ENCODE measurements around the gene ZNF804A. TPM values are rescaled to one million over a fixed set of nuclear protein-coding genes. Genes with fewer than 3 reads are reported as not detected.

ZNF804A gene
- polyA plus RNA-seq, 3 donors: 1.8 to 2.0 (median 2.0) TPM

GRCh38 chr2:184602734-184603133 is 4.4 kb downstream of the ZNF804A start:
- no peak for DNase-seq (ENCODE audit: low read depth in 3 of 3, low spot score in 2 of 3)

GRCh38 chr2:184610891-184611290 is 12.6 kb downstream of the ZNF804A start:
- DNase-seq (ENCODE audit: low read depth in 3 of 3, low spot score in 2 of 3): no peak

GRCh38 chr2:184611361-184612085 is 13.2 kb downstream of the ZNF804A start:
- DNase-seq (ENCODE audit: low read depth in 3 of 3, low spot score in 2 of 3): no peak

DNA sequence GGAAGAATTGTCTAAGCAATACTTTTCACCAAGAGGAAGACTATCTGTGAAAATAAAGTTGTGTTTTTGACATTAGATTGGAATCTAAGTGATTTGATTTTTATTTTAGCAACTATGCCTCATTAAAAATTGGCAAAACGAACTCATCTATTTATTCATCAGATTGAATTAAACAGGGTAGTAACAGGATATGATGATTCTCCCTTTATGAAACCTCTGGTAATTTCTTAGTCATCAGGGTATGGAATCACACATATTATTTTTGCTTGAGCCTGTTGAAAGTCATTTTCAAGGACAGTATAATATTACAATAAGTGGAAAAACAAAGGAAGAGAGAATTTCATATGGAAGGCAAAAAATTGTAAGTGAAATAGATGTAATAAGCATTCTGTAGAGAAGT is 22.0 kb downstream of the ZNF804A start:
- no peak for DNase-seq (ENCODE audit: low read depth in 3 of 3, low spot score in 2 of 3)

DNA sequence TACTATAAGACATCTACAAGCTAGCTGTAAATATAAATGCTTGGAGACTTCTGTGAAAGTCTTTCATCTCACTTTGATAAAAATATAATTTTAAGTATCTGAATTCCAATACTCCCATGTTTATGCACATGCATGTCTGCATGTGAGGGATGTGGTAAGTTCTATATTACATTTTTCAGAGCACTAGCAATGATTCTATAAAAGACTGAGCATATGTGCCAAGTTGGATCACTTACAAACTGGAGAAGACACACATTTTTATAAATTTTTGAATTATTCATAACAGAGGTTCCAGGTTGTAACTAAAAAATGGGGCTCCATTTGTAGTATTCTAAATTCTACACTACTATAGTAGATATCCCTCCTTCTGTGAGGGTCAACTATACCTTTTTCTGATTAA is 26.0 kb downstream of the ZNF804A start:
- DNase-seq (ENCODE audit: low read depth in 3 of 3, low spot score in 2 of 3): no peak

DNA sequence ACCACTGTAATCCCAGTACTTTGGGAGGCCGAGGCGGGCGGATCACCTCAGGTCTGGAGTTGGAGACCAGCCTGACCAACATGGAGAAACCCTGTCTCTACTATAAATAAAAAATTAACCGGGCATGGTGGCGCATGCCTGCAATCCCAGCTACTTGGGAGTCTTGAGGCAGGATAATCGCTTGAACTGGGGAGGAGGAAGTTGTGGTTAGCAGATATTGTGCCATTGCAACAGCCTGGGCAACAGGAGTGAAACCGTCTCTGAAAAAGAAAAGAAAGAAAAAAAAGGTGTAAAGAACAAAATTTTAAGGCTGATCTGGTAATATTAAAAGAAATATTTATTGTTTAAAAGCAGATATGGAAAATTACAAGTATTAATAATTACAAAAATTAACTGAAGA is 29.7 kb downstream of the ZNF804A start:
- DNase-seq (ENCODE audit: low read depth in 3 of 3, low spot score in 2 of 3): no peak

GRCh38 chr2:184633726-184634125 is 35.4 kb downstream of the ZNF804A start:
- DNase-seq (ENCODE audit: low read depth in 3 of 3, low spot score in 2 of 3): no peak

GRCh38 chr2:184637781-184638180 is 39.5 kb downstream of the ZNF804A start:
- DNase-seq (ENCODE audit: low read depth in 3 of 3, low spot score in 2 of 3): no peak

DNA sequence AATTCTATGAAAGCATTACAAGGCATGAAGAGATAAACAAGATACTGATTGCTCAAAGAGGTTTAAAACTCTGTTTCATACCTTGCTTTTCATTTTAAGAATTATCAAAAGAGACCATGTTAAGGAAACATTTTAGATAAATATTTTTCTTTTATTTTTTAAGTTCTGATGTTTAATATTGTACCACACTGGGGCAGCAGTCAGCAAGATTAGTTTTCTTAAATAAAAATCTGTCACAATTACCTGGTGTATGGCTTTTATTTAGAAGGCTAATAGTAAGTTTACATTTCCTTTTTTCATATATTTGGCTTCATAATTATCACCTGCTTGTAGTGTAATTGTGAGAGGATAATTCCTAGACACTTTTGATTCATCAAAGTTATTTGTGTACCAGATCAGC is 46.4 kb downstream of the ZNF804A start:
- no peak for DNase-seq (ENCODE audit: low read depth in 3 of 3, low spot score in 2 of 3)

DNA sequence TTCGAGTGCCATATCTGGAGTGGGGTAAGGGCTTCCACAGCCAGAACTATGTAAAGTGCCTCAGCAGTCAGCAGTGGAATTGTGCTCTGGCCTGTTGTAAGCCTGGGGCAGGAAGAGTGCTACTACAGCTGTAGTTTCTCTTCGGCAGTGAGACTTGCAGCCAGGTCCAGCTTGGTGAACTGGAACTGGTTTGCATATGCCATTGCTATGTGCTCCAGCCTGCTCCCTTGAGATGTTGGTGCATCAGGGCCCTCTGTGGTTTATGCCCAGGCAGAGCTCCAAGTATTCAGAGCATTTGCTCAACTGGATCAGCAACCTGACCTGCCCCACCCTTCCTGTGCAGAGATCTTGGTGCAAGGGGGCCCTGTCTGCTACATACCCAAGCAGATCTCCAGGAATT is 47.8 kb downstream of the ZNF804A start:
- no peak for DNase-seq (ENCODE audit: low read depth in 3 of 3, low spot score in 2 of 3)

DNA sequence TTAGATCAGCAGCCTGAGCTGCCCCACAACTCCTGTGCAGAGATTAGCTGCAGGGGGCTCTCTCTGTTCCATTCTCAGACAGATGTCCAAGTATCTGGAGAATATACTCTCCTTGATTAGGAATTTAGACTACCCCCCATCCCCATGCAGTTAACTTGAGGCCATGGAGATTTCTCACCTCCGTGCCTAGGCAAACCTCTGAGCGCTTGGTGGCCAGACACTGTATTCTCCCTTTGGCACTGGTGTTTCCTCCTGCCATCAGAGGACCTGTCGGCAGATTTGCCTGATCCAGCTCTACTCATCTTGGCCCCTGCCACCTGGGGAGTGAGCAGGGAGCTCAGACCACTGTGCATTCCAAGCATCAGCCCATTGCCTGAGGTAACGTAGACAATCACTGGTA is 48.3 kb downstream of the ZNF804A start:
- DNase-seq (ENCODE audit: low read depth in 3 of 3, low spot score in 2 of 3): no peak

DNA sequence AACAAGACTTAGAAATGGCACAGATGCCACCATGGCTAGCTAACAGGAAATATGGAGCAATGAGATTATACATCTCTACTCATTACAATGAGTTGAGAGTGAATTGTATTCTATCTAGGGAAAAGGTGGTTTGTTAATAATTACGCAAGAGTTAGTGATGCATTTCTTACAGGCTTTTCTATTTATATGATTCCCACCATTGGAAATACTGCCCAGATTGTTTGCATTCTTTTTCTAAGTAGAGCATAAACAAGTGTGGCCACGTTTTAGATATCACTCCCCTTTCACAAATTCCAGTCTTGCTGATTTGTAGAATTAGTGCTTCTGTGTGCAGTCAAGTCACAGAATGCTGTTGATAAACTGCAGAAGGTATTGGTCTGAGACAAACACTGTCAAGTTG is 56.6 kb downstream of the ZNF804A start:
- no peak for DNase-seq (ENCODE audit: low read depth in 3 of 3, low spot score in 2 of 3)

DNA sequence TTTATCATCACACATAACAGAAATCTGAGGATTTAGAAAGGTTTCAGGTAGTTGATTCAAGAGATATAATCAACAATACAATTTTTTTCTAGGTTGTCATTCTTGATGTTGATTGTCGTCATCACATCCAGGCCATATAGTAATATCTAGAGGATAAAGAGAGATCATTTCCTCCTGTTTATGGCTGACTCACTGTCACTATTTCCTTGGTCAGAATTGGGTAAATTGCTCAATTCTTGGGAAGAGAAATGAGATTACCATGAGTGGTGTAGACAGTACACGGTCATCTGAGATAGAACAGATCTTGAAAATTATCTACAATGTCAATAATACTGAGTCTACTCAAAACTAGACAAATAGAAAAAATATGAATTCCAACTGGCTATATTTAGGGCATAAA is 78.8 kb downstream of the ZNF804A start:
- no peak for DNase-seq (ENCODE audit: low read depth in 3 of 3, low spot score in 2 of 3)

- DNase-seq (ENCODE audit: low read depth in 3 of 3, low spot score in 2 of 3): no peak
Measured at GRCh38 chr2:184679219-184680018, 81.1 kb downstream of the ZNF804A start.

- DNase-seq (ENCODE audit: low read depth in 3 of 3, low spot score in 2 of 3): no peak
Measured at GRCh38 chr2:184680825-184681224, 82.5 kb downstream of the ZNF804A start.

- no peak for DNase-seq (ENCODE audit: low read depth in 3 of 3, low spot score in 2 of 3)
Measured at GRCh38 chr2:184681642-184682321, 83.5 kb downstream of the ZNF804A start.

GRCh38 chr2:184683911-184684310 is 85.6 kb downstream of the ZNF804A start:
- no peak for DNase-seq (ENCODE audit: low read depth in 3 of 3, low spot score in 2 of 3)

GRCh38 chr2:184685999-184686841 is 87.9 kb downstream of the ZNF804A start:
- DNase-seq (ENCODE audit: low read depth in 3 of 3, low spot score in 2 of 3): no peak

- DNase-seq (ENCODE audit: low read depth in 3 of 3, low spot score in 2 of 3): no peak
Measured at GRCh38 chr2:184689638-184690037, 91.3 kb downstream of the ZNF804A start.

- DNase-seq (ENCODE audit: low read depth in 3 of 3, low spot score in 2 of 3): peak in 1 of 3 donors; percentile 8
Measured at GRCh38 chr2:184692141-184692734, 93.9 kb downstream of the ZNF804A start.
